SH-SY5Y (cell line): ENCODE data around the gene MX2.

Experiments used
- GATA2 ChIP-seq: IDR thresholded peaks from 2 replicates; pipeline ENCODE4 v1.6.1; 2011; ENCODE audit warnings: mild to moderate bottlenecking, low read depth, low read length
- GATA3 ChIP-seq: IDR thresholded peaks from 2 replicates; pipeline ENCODE4 v1.6.1; 2011; ENCODE audit warnings: low read depth, mild to moderate bottlenecking, low read length, moderate library complexity

DNA sequence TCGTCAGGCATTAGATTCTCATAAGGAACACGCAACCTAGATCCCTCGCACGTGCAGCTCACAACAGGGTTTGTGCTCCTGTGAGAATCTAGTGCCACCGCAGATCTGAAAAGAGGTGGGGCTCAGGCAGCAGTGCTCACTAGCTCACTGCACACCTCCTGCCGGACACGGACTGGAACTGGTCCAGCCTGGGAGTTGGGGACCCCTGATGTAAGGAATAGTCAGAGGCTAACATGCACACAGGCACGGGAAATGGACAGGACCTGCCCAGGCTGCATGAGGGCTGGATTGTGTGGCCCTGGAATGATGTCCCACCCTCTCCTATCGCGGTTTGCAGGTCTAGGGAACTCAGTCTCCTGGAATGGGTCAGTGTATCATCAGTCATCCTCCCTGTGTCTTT is 41.0 kb downstream of the MX2 start:
- TF ChIP-seq GATA3 = no peak
- TF ChIP-seq GATA2 = no peak
